Measurements from ENCODE around the gene SRM.
"Not testable (repeated sequence)": the region's sequence is repeated elsewhere in the genome, so short reads cannot be mapped to it uniquely, and the experiment has no call there.

The SRM gene

GRCh38 chr1:11044086-11044848, 15.6 kb downstream of the SRM start:
- H3K4me3 ChIP-seq (replicated peaks; ENCODE audit: low read depth, low read length) = no peak overlapping the region
- TF ChIP-seq CTCF (IDR thresholded peaks at IDR 0.05; ENCODE audit: low read length, missing control alignments) = no peak
- no peak for DNase-seq (ENCODE audit: low read depth)

GRCh38 chr1:11042995-11043874, 16.6 kb downstream of the SRM start:
- no peak overlapping the region for H3K4me3 ChIP-seq (replicated peaks; ENCODE audit: low read depth, low read length)
- no peak for TF ChIP-seq CTCF (IDR thresholded peaks at IDR 0.05; ENCODE audit: low read length, missing control alignments)
- no peak for DNase-seq (ENCODE audit: low read depth)

GRCh38 chr1:11042065-11042464, 17.8 kb downstream of the SRM start:
- TF ChIP-seq CTCF (IDR thresholded peaks at IDR 0.05; ENCODE audit: low read length, missing control alignments) = no peak

GRCh38 chr1:11041048-11041447, 18.8 kb downstream of the SRM start:
- TF ChIP-seq CTCF (IDR thresholded peaks at IDR 0.05; ENCODE audit: low read length, missing control alignments) = no peak
- DNase-seq (ENCODE audit: low read depth) = no peak
- no peak overlapping the region for H3K4me3 ChIP-seq (replicated peaks; ENCODE audit: low read depth, low read length)

More at GRCh38 chr1:11042065-11042464, 17.8 kb downstream of the SRM start:
- DNase-seq (ENCODE audit: low read depth) = no peak
- H3K4me3 ChIP-seq (replicated peaks; ENCODE audit: low read depth, low read length) = no peak overlapping the region

- H3K4me3 ChIP-seq (replicated peaks; ENCODE audit: low read depth, low read length); DNase-seq (ENCODE audit: low read depth): not testable (repeated sequence)
Observed at GRCh38 chr1:11040105-11040429, 19.8 kb downstream of the SRM start.

- DNase-seq (ENCODE audit: low read depth) = no peak
- no peak overlapping the region for H3K4me3 ChIP-seq (replicated peaks; ENCODE audit: low read depth, low read length)
- TF ChIP-seq CTCF (IDR thresholded peaks at IDR 0.05; ENCODE audit: low read length, missing control alignments) = no peak
Observed at GRCh38 chr1:11039351-11040104, 20.3 kb downstream of the SRM start.

- no peak overlapping the region for H3K4me3 ChIP-seq (replicated peaks; ENCODE audit: low read depth, low read length)
- TF ChIP-seq CTCF (IDR thresholded peaks at IDR 0.05; ENCODE audit: low read length, missing control alignments) = peak; percentile 99
- peak; percentile 91 for DNase-seq (ENCODE audit: low read depth)
Observed at GRCh38 chr1:11037740-11038182, 22.1 kb downstream of the SRM start.

- not testable (repeated sequence) for H3K4me3 ChIP-seq (replicated peaks; ENCODE audit: low read depth, low read length)
Observed at GRCh38 chr1:11037019-11037739, 22.6 kb downstream of the SRM start.

More at GRCh38 chr1:11037019-11037739, 22.6 kb downstream of the SRM start:
- not testable (repeated sequence) for DNase-seq (ENCODE audit: low read depth)
